HepG2 (cell line): ENCODE results near the gene ZDHHC14. TPM values are rescaled to one million over a fixed set of nuclear protein-coding genes. Genes with fewer than 3 reads are reported as not detected.

Source experiments
- GABPB1 ChIP-seq: IDR thresholded peaks from 2 replicates; pipeline ENCODE4 v1.6.1; 2016; ENCODE audit warnings: mild to moderate bottlenecking, missing genetic modification reagents, moderate library complexity, missing compliant biosample characterization
- MAZ ChIP-seq, 2 experiments: sonication (generic) in 1 of 2; formaldehyde crosslinking in 1 of 2; IDR thresholded peaks; 2 replicates each; pipeline versions ENCODE4 v1.5.0 to v1.6.1; 2012 to 2020; ENCODE audit warnings: low read depth in 2 of 2, mild to moderate bottlenecking in 2 of 2, borderline replicate concordance in 1 of 2, improper control_type of control experiment in 1 of 2, low read length in 1 of 2, missing genetic modification reagents in 1 of 2, moderate library complexity in 1 of 2
- MEF2D ChIP-seq: sonication (generic); formaldehyde crosslinking; IDR thresholded peaks from 2 replicates; pipeline ENCODE4 v1.5.1; 2020; ENCODE audit warnings: mild to moderate bottlenecking, missing genetic modification reagents
- ONECUT2 ChIP-seq: sonication (generic); formaldehyde crosslinking; IDR thresholded peaks from 2 replicates; pipeline ENCODE4 v1.4.0; 2020; ENCODE audit warnings: missing genetic modification reagents
- SIN3A ChIP-seq: IDR thresholded peaks from 2 replicates; pipeline ENCODE4 v1.6.1; 2011; ENCODE audit warnings: low read depth, mild to moderate bottlenecking, control low read depth, low read length, borderline replicate concordance
- TCF7 ChIP-seq: sonication (generic); IDR thresholded peaks from 2 replicates; pipeline ENCODE4 v1.6.1; 2016; ENCODE audit warnings: antibody characterized with exemption, low read depth
- ZBTB4 ChIP-seq: sonication (generic); formaldehyde crosslinking; IDR thresholded peaks from 2 replicates; pipeline ENCODE4 v1.4.0; 2020; ENCODE audit warnings: missing genetic modification reagents, mild to moderate bottlenecking, borderline replicate concordance
- ZBTB7B ChIP-seq: sonication (generic); formaldehyde crosslinking; IDR thresholded peaks from 2 replicates; pipeline ENCODE4 v1.4.0; 2020; ENCODE audit warnings: missing genetic modification reagents
- ZC3H13 ChIP-seq: sonication (generic); formaldehyde crosslinking; IDR thresholded peaks from 2 replicates; pipeline ENCODE4 v1.8.1; 2023; ENCODE audit warnings: mild to moderate bottlenecking, missing genetic modification reagents, moderate library complexity
- ZFY ChIP-seq: sonication (generic); formaldehyde crosslinking; IDR thresholded peaks from 2 replicates; pipeline ENCODE4 v1.4.0; 2020; ENCODE audit warnings: missing genetic modification reagents
- ZNF292 ChIP-seq: sonication (generic); formaldehyde crosslinking; IDR thresholded peaks from 2 replicates; pipeline ENCODE4 v1.8.1; 2022; ENCODE audit warnings: mild to moderate bottlenecking, low read depth, missing genetic modification reagents, borderline replicate concordance
- ZUFSP ChIP-seq: sonication (generic); formaldehyde crosslinking; IDR thresholded peaks from 2 replicates; pipeline ENCODE4 v1.9.0; 2021; ENCODE audit warnings: missing genetic modification reagents, mild to moderate bottlenecking, borderline replicate concordance
- polyA plus RNA-seq, 8 experiments: library from polyadenylated mRNA; depleted of rRNA in 3 of 8; stranded (reverse) in 7 of 8; unstranded in 1 of 8; fragments of >200 nt; fragmentation: Illumina TruSeq in 4 of 8; extraction: Trizol in 4 of 8; gene quantifications; 2 replicates each; pipeline versions ENCODE4 v1.2.1 to v1.2.3, GENCODE V29; 2011 to 2016; ENCODE audit warnings: low read depth in 4 of 8, missing spikeins in 1 of 8, mixed read lengths in 1 of 8; ENCODE audit not compliant: insufficient read depth in 1 of 8
- total RNA-seq, 5 experiments: library from RNA; depleted of rRNA; stranded (reverse); fragments of >200 nt; fragmentation: Illumina TruSeq; extraction: Trizol; gene quantifications; 2 replicates each; pipeline ENCODE4 v1.2.3, GENCODE V29; 2016; ENCODE audit warnings: low read depth in 1 of 5
- TF ChIP-seq, protein P1 (sequence below): sonication (generic); formaldehyde crosslinking; IDR thresholded peaks from 2 replicates; pipeline ENCODE4 v1.4.0; 2020; ENCODE audit warnings: missing genetic modification reagents
- TF ChIP-seq, protein P2 (sequence below): sonication (generic); formaldehyde crosslinking; IDR thresholded peaks from 2 replicates; pipeline ENCODE4 v1.5.1; 2020; ENCODE audit warnings: mild to moderate bottlenecking, missing genetic modification reagents, borderline replicate concordance

ZDHHC14 gene
- total and polyA plus RNA-seq, 2 of the 13 experiments (the other 11 are each of a cell fraction or from before 2014, with no cell fraction given): 3.7 to 9.5 TPM

DNA sequence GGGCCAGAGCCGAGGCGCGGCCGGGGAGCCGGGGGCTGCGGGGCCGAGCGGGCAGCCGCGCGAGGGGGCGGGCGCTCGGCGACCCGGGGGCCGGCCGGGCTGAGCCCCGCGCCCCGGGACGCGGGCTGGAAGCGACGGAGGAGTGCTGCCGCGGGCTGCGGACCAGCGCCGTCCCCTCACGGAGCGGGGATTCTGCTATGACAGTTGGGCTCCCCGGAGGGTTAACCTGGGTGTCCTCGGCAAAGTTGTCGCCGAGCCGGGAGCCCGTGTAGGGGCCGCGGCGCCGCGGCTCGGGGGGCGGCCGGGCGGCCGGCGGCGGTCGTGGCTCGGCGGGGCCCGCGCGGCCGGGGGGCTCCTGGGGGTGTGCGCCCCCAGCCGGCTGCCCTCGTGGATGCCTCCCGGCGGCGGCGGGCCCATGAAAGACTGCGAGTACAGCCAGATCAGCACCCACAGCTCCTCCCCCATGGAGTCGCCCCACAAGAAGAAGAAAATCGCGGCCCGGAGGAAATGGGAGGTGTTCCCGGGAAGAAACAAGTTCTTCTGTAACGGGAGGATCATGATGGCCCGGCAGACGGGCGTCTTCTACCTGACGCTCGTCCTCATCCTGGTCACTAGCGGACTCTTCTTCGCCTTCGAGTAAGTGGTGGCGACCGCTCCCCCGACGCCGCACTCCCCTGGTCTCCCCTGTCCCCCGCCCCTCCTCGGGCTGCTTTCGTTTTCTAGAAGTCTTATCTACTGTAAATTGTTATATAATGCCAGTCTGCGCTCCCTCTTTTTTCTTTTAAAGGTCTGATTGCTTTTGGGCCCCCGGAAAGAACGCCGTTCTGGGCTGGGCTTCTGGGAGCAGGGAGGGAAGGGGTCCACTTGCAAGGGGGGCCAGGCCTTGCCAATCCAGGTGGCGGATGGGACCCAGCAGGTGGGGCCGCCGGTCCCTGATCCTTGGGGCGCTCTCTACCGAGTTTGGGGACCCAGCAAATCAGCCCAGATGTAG, 936 bp downstream of the ZDHHC14 start (continued):
- no peak for TF ChIP-seq ZBTB4 (CRISPR knock-in tag)
- no peak; the same call in 1 of the 2 replicates for TF ChIP-seq MAZ (IDR thresholded peaks at IDR 0.05; ENCODE audit: borderline replicate concordance, low read depth, low read length)
- TF ChIP-seq MAZ (CRISPR knock-in tag; IDR thresholded peaks at IDR 0.05; ENCODE audit: low read depth): 0 out of 2 replicates have a peak, but pooled peaks have one; percentile 49
- TF ChIP-seq GABPB1 (CRISPR knock-in tag): 0 out of 2 replicates have a peak, but pooled peaks have one; percentile 11
- no peak for TF ChIP-seq ONECUT2
- 0 out of 2 replicates have a peak, but pooled peaks have one; percentile 4 for TF ChIP-seq TCF7
- TF ChIP-seq ZUFSP (CRISPR knock-in tag): no peak
- TF ChIP-seq, protein P1, sequence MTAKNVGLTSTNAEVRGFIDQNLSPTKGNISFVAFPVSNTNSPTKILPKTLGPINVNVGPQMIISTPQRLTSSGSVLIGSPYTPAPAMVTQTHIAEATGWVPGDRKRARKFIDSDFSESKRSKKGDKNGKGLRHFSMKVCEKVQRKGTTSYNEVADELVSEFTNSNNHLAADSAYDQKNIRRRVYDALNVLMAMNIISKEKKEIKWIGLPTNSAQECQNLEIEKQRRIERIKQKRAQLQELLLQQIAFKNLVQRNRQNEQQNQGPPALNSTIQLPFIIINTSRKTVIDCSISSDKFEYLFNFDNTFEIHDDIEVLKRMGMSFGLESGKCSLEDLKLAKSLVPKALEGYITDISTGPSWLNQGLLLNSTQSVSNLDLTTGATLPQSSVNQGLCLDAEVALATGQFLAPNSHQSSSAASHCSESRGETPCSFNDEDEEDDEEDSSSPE (CRISPR knock-in tag): 0 out of 2 replicates have a peak, but pooled peaks have one; percentile 18
- 0 out of 2 replicates have a peak, but pooled peaks have one; percentile 56 for TF ChIP-seq ZNF292 (CRISPR knock-in tag)
- TF ChIP-seq ZC3H13 (CRISPR knock-in tag): 0 out of 2 replicates have a peak, but pooled peaks have one; percentile 7
- no peak for TF ChIP-seq MEF2D (CRISPR knock-in tag)
- TF ChIP-seq SIN3A: 0 out of 2 replicates have a peak, but pooled peaks have one; percentile 29
- TF ChIP-seq, protein P2, sequence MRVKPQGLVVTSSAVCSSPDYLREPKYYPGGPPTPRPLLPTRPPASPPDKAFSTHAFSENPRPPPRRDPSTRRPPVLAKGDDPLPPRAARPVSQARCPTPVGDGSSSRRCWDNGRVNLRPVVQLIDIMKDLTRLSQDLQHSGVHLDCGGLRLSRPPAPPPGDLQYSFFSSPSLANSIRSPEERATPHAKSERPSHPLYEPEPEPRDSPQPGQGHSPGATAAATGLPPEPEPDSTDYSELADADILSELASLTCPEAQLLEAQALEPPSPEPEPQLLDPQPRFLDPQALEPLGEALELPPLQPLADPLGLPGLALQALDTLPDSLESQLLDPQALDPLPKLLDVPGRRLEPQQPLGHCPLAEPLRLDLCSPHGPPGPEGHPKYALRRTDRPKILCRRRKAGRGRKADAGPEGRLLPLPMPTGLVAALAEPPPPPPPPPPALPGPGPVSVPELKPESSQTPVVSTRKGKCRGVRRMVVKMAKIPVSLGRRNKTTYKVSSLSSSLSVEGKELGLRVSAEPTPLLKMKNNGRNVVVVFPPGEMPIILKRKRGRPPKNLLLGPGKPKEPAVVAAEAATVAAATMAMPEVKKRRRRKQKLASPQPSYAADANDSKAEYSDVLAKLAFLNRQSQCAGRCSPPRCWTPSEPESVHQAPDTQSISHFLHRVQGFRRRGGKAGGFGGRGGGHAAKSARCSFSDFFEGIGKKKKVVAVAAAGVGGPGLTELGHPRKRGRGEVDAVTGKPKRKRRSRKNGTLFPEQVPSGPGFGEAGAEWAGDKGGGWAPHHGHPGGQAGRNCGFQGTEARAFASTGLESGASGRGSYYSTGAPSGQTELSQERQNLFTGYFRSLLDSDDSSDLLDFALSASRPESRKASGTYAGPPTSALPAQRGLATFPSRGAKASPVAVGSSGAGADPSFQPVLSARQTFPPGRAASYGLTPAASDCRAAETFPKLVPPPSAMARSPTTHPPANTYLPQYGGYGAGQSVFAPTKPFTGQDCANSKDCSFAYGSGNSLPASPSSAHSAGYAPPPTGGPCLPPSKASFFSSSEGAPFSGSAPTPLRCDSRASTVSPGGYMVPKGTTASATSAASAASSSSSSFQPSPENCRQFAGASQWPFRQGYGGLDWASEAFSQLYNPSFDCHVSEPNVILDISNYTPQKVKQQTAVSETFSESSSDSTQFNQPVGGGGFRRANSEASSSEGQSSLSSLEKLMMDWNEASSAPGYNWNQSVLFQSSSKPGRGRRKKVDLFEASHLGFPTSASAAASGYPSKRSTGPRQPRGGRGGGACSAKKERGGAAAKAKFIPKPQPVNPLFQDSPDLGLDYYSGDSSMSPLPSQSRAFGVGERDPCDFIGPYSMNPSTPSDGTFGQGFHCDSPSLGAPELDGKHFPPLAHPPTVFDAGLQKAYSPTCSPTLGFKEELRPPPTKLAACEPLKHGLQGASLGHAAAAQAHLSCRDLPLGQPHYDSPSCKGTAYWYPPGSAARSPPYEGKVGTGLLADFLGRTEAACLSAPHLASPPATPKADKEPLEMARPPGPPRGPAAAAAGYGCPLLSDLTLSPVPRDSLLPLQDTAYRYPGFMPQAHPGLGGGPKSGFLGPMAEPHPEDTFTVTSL (CRISPR knock-in tag): peak; percentile 46; the same call in 1 of the 2 replicates
- peak; percentile 69 for TF ChIP-seq ZBTB7B
- TF ChIP-seq ZFY (CRISPR knock-in tag): peak; percentile 20; the same call in 1 of the 2 replicates
